ENCODE measurements around the gene TOR1A.

Gene TOR1A

DNA sequence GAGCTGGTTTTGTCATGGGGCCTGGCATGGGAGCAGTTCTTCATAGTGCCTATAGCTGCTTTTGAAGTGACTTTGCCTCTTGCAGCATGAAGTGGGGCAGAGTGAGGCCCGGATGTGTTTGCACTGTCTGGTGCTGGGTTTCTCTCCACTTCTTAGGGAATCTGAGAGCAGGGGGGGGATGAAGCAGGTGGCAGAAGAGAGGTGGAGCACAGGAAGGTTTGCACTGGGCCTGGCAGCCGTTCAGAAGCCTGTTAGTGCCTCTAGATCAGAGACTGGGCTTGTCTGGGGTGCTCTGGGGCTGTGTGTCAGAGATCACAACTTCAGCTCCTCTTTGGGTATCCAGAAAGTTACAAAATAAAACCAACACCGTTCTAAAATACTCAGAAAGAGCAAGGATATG, 29.7 kb upstream of the TOR1A start:
- no peaks in the 10 kb centered on the region for H3K79me2 ChIP-seq (ENCODE audit: control insufficient read depth, low read length)
- H3K9me2 ChIP-seq (replicated peaks; ENCODE audit: control insufficient read depth, low read length) = no peaks in the 10 kb centered on the region
- no peaks in the 10 kb centered on the region for H4K20me1 ChIP-seq (ENCODE audit: control insufficient read depth, insufficient read depth, low read depth, low read length)
- H3K27me3 ChIP-seq (ENCODE audit: control insufficient read depth, low read length) = no peaks in the 10 kb centered on the region
- TF ChIP-seq, protein P1, sequence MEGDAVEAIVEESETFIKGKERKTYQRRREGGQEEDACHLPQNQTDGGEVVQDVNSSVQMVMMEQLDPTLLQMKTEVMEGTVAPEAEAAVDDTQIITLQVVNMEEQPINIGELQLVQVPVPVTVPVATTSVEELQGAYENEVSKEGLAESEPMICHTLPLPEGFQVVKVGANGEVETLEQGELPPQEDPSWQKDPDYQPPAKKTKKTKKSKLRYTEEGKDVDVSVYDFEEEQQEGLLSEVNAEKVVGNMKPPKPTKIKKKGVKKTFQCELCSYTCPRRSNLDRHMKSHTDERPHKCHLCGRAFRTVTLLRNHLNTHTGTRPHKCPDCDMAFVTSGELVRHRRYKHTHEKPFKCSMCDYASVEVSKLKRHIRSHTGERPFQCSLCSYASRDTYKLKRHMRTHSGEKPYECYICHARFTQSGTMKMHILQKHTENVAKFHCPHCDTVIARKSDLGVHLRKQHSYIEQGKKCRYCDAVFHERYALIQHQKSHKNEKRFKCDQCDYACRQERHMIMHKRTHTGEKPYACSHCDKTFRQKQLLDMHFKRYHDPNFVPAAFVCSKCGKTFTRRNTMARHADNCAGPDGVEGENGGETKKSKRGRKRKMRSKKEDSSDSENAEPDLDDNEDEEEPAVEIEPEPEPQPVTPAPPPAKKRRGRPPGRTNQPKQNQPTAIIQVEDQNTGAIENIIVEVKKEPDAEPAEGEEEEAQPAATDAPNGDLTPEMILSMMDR (IDR thresholded peaks at IDR 0.05; ENCODE audit: low read depth, low read length, poor library complexity, severe bottlenecking) = no peak
- H3K4me3 ChIP-seq (ENCODE audit: low read length) = no peak overlapping the region
- no peaks in the 10 kb centered on the region for H3F3A ChIP-seq (ENCODE audit: control insufficient read depth, insufficient read depth)
- peaks cover 11% of the 10 kb centered on the region for H3K36me3 ChIP-seq (ENCODE audit: control insufficient read depth, low read length)
- no peak overlapping the region for H3K27ac ChIP-seq (ENCODE audit: low read depth, low read length)
- no peak overlapping the region for H3K4me2 ChIP-seq (ENCODE audit: low read length)
- H3K9me3 ChIP-seq (ENCODE audit: control insufficient read depth, insufficient read depth, low read length) = no peaks in the 10 kb centered on the region
- no peaks in the 10 kb centered on the region for H3K4me1 ChIP-seq (ENCODE audit: control insufficient read depth, low read length)

GRCh38 chr9:129852579-129852978, 28.6 kb upstream of the TOR1A start:
- Histone ChIP-seq H3K4me2 (ENCODE audit: low read length) (no peak overlapping the region), H3K27ac (ENCODE audit: low read depth, low read length) (no peak overlapping the region), H3K4me1 (ENCODE audit: control insufficient read depth, low read length) (no peaks in the 10 kb centered on the region), H3K36me3 (ENCODE audit: control insufficient read depth, low read length) (peaks cover 11% of the 10 kb centered on the region), H3K9me2 (replicated peaks; ENCODE audit: control insufficient read depth, low read length) (no peaks in the 10 kb centered on the region), H3K4me3 (ENCODE audit: low read length) (no peak overlapping the region), H3K9me3 (ENCODE audit: control insufficient read depth, insufficient read depth, low read length) (no peaks in the 10 kb centered on the region), H3K79me2 (ENCODE audit: control insufficient read depth, low read length) (no peaks in the 10 kb centered on the region), H4K20me1 (ENCODE audit: control insufficient read depth, insufficient read depth, low read depth, low read length) (no peaks in the 10 kb centered on the region), H3K27me3 (ENCODE audit: control insufficient read depth, low read length) (no peaks in the 10 kb centered on the region), H3F3A (ENCODE audit: control insufficient read depth, insufficient read depth) (no peaks in the 10 kb centered on the region)
- TF ChIP-seq EZH2phosphoT487 (IDR thresholded peaks at IDR 0.05; ENCODE audit: borderline replicate concordance, low read length) = no peak
- TF ChIP-seq, protein P1 (IDR thresholded peaks at IDR 0.05; ENCODE audit: low read depth, low read length, poor library complexity, severe bottlenecking) = no peak

GRCh38 chr9:129851821-129852220, 27.9 kb upstream of the TOR1A start:
- Histone ChIP-seq H3K27me3 (ENCODE audit: control insufficient read depth, low read length) (no peaks in the 10 kb centered on the region), H3K27ac (ENCODE audit: low read depth, low read length) (no peak overlapping the region), H3K9me3 (ENCODE audit: control insufficient read depth, insufficient read depth, low read length) (no peaks in the 10 kb centered on the region), H3K4me3 (ENCODE audit: low read length) (no peak overlapping the region), H3F3A (ENCODE audit: control insufficient read depth, insufficient read depth) (no peaks in the 10 kb centered on the region), H3K4me1 (ENCODE audit: control insufficient read depth, low read length) (no peaks in the 10 kb centered on the region), H3K9me2 (replicated peaks; ENCODE audit: control insufficient read depth, low read length) (no peaks in the 10 kb centered on the region), H4K20me1 (ENCODE audit: control insufficient read depth, insufficient read depth, low read depth, low read length) (no peaks in the 10 kb centered on the region), H3K4me2 (ENCODE audit: low read length) (no peak overlapping the region), H3K79me2 (ENCODE audit: control insufficient read depth, low read length) (no peaks in the 10 kb centered on the region), H3K36me3 (ENCODE audit: control insufficient read depth, low read length) (peaks cover 11% of the 10 kb centered on the region)
- TF ChIP-seq, protein P1 (IDR thresholded peaks at IDR 0.05; ENCODE audit: low read depth, low read length, poor library complexity, severe bottlenecking) = no peak
- TF ChIP-seq EZH2phosphoT487 (IDR thresholded peaks at IDR 0.05; ENCODE audit: borderline replicate concordance, low read length) = no peak
